ENCODE results near the gene TRIM22. TPM values are rescaled to one million over a fixed set of nuclear protein-coding genes. Genes with fewer than 3 reads are reported as not detected.

Gene TRIM22
- total RNA-seq, 1 donor from 2014 or later = 16.6 TPM

GRCh38 chr11:5658318-5658717 lies 31.3 kb upstream of the TRIM22 start:
- TF ChIP-seq, protein P1, sequence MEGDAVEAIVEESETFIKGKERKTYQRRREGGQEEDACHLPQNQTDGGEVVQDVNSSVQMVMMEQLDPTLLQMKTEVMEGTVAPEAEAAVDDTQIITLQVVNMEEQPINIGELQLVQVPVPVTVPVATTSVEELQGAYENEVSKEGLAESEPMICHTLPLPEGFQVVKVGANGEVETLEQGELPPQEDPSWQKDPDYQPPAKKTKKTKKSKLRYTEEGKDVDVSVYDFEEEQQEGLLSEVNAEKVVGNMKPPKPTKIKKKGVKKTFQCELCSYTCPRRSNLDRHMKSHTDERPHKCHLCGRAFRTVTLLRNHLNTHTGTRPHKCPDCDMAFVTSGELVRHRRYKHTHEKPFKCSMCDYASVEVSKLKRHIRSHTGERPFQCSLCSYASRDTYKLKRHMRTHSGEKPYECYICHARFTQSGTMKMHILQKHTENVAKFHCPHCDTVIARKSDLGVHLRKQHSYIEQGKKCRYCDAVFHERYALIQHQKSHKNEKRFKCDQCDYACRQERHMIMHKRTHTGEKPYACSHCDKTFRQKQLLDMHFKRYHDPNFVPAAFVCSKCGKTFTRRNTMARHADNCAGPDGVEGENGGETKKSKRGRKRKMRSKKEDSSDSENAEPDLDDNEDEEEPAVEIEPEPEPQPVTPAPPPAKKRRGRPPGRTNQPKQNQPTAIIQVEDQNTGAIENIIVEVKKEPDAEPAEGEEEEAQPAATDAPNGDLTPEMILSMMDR (IDR thresholded peaks at IDR 0.05; ENCODE audit: borderline replicate concordance) = no peak
- no peak for DNase-seq
- peaks cover 3% of the 10 kb centered on the region for H3K9me3 ChIP-seq (replicated peaks)
- intact Hi-C loops (cut with micrococcal nuclease) = no loop called here
- no peak overlapping the region for H3K4me3 ChIP-seq
- no peaks in the 10 kb centered on the region for H3K36me3 ChIP-seq
- H3K4me1 ChIP-seq = no peaks in the 10 kb centered on the region
- no peaks in the 10 kb centered on the region for H3K27me3 ChIP-seq (ENCODE audit: low read depth)
- no peak overlapping the region for H3K27ac ChIP-seq (replicated peaks)

GRCh38 chr11:5663511-5663910 lies 26.1 kb upstream of the TRIM22 start:
- TF ChIP-seq, protein P1 (IDR thresholded peaks at IDR 0.05; ENCODE audit: borderline replicate concordance) = no peak
- Histone ChIP-seq H3K27ac (replicated peaks) (no peak overlapping the region), H3K27me3 (ENCODE audit: low read depth) (no peaks in the 10 kb centered on the region), H3K9me3 (replicated peaks) (no peaks in the 10 kb centered on the region), H3K4me1 (peaks cover 5% of the 10 kb centered on the region), H3K4me3 (no peak overlapping the region), H3K36me3 (peaks cover 44% of the 10 kb centered on the region)
- DNase-seq = no peak
- intact Hi-C loops (cut with micrococcal nuclease) = no loop called here

DNA sequence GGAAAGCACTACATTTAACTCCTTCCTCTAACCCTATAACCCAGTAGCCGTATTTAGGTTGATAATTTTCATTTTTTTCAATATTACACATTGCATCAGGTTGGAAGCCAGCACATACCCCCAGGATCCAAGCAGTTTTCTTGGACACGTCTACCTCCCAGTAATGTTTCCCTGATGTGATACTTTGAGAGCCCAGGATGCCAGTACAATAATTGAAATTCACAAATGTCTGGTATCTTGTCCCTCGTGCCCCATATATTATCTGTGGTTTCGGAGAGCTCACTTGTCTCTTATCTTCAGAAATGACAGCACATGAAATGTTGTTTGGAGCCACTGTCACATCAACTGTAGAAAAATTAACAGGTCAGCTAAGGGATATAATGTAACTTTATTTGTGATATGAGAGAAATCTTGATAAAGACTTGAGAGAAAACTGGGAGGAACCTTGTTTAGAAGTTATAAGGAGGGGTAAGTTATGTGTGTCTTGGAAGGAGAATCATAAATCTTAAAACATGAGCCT lies 24.5 kb upstream of the TRIM22 start:
- TF ChIP-seq, protein P1 (IDR thresholded peaks at IDR 0.05; ENCODE audit: borderline replicate concordance) = no peak
- H3K4me1 ChIP-seq = peaks cover 5% of the 10 kb centered on the region

GRCh38 chr11:5665746-5666401 lies 23.7 kb upstream of the TRIM22 start:
- H3K9me3 ChIP-seq (replicated peaks) = no peaks in the 10 kb centered on the region
- intact Hi-C loops (cut with micrococcal nuclease) = no loop called here
- H3K4me1 ChIP-seq = peaks cover 5% of the 10 kb centered on the region
- H3K27me3 ChIP-seq (ENCODE audit: low read depth) = no peaks in the 10 kb centered on the region
- no peak overlapping the region for H3K27ac ChIP-seq (replicated peaks)
- H3K4me3 ChIP-seq = no peak overlapping the region
- DNase-seq = no peak
- H3K36me3 ChIP-seq = peaks cover 65% of the 10 kb centered on the region
- TF ChIP-seq, protein P1 (IDR thresholded peaks at IDR 0.05; ENCODE audit: borderline replicate concordance) = no peak

More for the DNA sequence above, 24.5 kb upstream of the TRIM22 start:
- no peaks in the 10 kb centered on the region for H3K27me3 ChIP-seq (ENCODE audit: low read depth)
- no peak overlapping the region for H3K4me3 ChIP-seq
- H3K9me3 ChIP-seq (replicated peaks) = no peaks in the 10 kb centered on the region
- H3K27ac ChIP-seq (replicated peaks) = no peak overlapping the region
- H3K36me3 ChIP-seq = peaks cover 59% of the 10 kb centered on the region
- no peak for DNase-seq
- intact Hi-C loops (cut with micrococcal nuclease) = no loop called here

- Histone ChIP-seq H3K9me3 (replicated peaks) (no peaks in the 10 kb centered on the region), H3K4me1 (peaks cover 5% of the 10 kb centered on the region), H3K27me3 (ENCODE audit: low read depth) (no peaks in the 10 kb centered on the region), H3K4me3 (no peak overlapping the region), H3K36me3 (peaks cover 67% of the 10 kb centered on the region), H3K27ac (replicated peaks) (no peak overlapping the region)
- intact Hi-C loops (cut with micrococcal nuclease) = no loop called here
- TF ChIP-seq, protein P1 (IDR thresholded peaks at IDR 0.05; ENCODE audit: borderline replicate concordance) = no peak
- no peak for DNase-seq
Measured at GRCh38 chr11:5666402-5666793, 23.2 kb upstream of the TRIM22 start.

Data from left ventricle myocardium inferior (tissue), 1 donor.